GM12878 (cell line): ENCODE data around the gene CD48. TPM values are rescaled to one million over a fixed set of nuclear protein-coding genes. Genes with fewer than 3 reads are reported as not detected.

ENCODE experiments used
- ATAC-seq: fragments of 200-7000 bp; cut with Tn5 transposase; 3 replicates; pipeline ENCODE4 v1.9.1; 2020; ENCODE audit warnings: mild to moderate bottlenecking, moderate library complexity
- BruUV-seq: library from RNA; stranded (reverse); fragments of 400-500 nt; replicated peaks from 2 replicates; lab custom pipeline; 2021; lab: Mats Ljungman, UMichigan
- CTCF ChIA-PET: fragments of 300-600 bp; sonication (Branson Sonifier 250); formaldehyde crosslinking; extraction: SDS; loops from one replicate; lab custom pipeline; 2021; ENCODE audit warnings: inconsistent platforms; lab: Yijun Ruan, JAX
- POLR2A ChIA-PET: fragments of 350-600 bp; formaldehyde crosslinking; extraction: SDS; loops from one replicate; lab custom pipeline; 2021; ENCODE audit warnings: inconsistent platforms; lab: Charles Lee
- RAD21 ChIA-PET: fragments of 300-600 bp; sonication (Branson Sonifier 250); formaldehyde crosslinking; loops from one replicate; lab custom pipeline; 2023; ENCODE audit warnings: antibody characterized with exemption; ENCODE audit not compliant: unreplicated experiment; lab: Charles Lee
- SMC1A ChIA-PET: fragments of 300-600 bp; sonication (Branson Sonifier 250); formaldehyde crosslinking; loops from one replicate; lab custom pipeline; 2023; ENCODE audit not compliant: unreplicated experiment, uncharacterized antibody; lab: Charles Lee
- DNase-seq: peaks from one replicate; pipeline ENCODE4 v3.0.0-alpha.2; 2011; ENCODE audit warnings: low read depth, low spot score
- FAIRE-seq: peaks from 3 replicates; lab custom pipeline; 2011; peaks lifted over from hg19 to GRCh38; lab: Jason Lieb, UNC
- H2AFZ ChIP-seq: 2 replicates; pipeline ENCODE4 v1.6.0; 2011; ENCODE audit warnings: low read depth, low read length, control low read depth; ENCODE audit not compliant: control insufficient read depth
- H3K27ac ChIP-seq: 2 replicates; pipeline ENCODE4 v1.5.1; 2011; ENCODE audit warnings: control low read depth; ENCODE audit not compliant: control insufficient read depth, insufficient read depth
- H3K27me3 ChIP-seq, 2 experiments: replicated peaks in 1 of 2; 2 replicates each; pipeline versions ENCODE4 v1.6.0 to v1.6.1; 2011; ENCODE audit warnings: low read length in 1 of 2; ENCODE audit not compliant: control insufficient read depth in 2 of 2, insufficient read depth in 2 of 2
- H3K36me3 ChIP-seq, 2 experiments: 2 replicates each; pipeline ENCODE4 v1.5.1; 2011; ENCODE audit warnings: low read length in 1 of 2; ENCODE audit not compliant: control insufficient read depth in 2 of 2, insufficient read depth in 2 of 2
- H3K4me1 ChIP-seq: 2 replicates; pipeline ENCODE4 v1.6.1; 2011; ENCODE audit warnings: mild to moderate bottlenecking, low read length, moderate library complexity, mixed read lengths; ENCODE audit not compliant: control insufficient read depth, insufficient read depth
- H3K4me2 ChIP-seq: 2 replicates; pipeline ENCODE4 v1.6.0; 2011; ENCODE audit warnings: control low read depth; ENCODE audit not compliant: control insufficient read depth, insufficient read depth
- H3K4me3 ChIP-seq: fragments of 200-600 bp; sonication (generic); 2 replicates; pipeline ENCODE4 v1.5.1; 2016
- H3K79me2 ChIP-seq: 2 replicates; pipeline ENCODE4 v1.6.0; 2011; ENCODE audit warnings: low read length; ENCODE audit not compliant: control insufficient read depth, insufficient read depth
- H3K9ac ChIP-seq: 2 replicates; pipeline ENCODE4 v1.8.0; 2011; ENCODE audit warnings: low read length, control low read depth, mixed read lengths; ENCODE audit not compliant: control insufficient read depth, insufficient read depth
- H3K9me3 ChIP-seq: replicated peaks from 3 replicates; pipeline ENCODE4 v1.5.1; 2011; ENCODE audit warnings: mild to moderate bottlenecking, low read length; ENCODE audit not compliant: control insufficient read depth, insufficient read depth
- H4K20me1 ChIP-seq: 2 replicates; pipeline ENCODE4 v1.6.0; 2011; ENCODE audit not compliant: control insufficient read depth, insufficient read depth
- CBX5 ChIP-seq: sonication (generic); IDR thresholded peaks from 2 replicates; pipeline ENCODE4 v1.6.1; 2016; ENCODE audit warnings: low read depth, moderate library complexity, mild to moderate bottlenecking, inconsistent platforms
- CHD2 ChIP-seq: IDR thresholded peaks from 2 replicates; pipeline ENCODE4 v1.6.1; 2011; ENCODE audit warnings: low read depth, low read length, improper control_type of control experiment, borderline replicate concordance
- CREB1 ChIP-seq: IDR thresholded peaks from 2 replicates; pipeline ENCODE4 v1.6.1; 2012; ENCODE audit warnings: low read depth, mild to moderate bottlenecking, inconsistent platforms
- IRF3 ChIP-seq: fragments of 450-650 bp; IDR thresholded peaks from 2 replicates; pipeline ENCODE4 v1.6.1; 2014; ENCODE audit warnings: mild to moderate bottlenecking
- IRF4 ChIP-seq: IDR thresholded peaks from 2 replicates; pipeline ENCODE4 v1.6.1; 2011; ENCODE audit warnings: low read depth, low read length
- KDM1A ChIP-seq: fragments of 200-600 bp; sonication (generic); IDR thresholded peaks from 2 replicates; pipeline ENCODE4 v1.6.1; 2016; ENCODE audit warnings: borderline replicate concordance
- MEF2A ChIP-seq: IDR thresholded peaks from 2 replicates; pipeline ENCODE4 v1.6.1; 2011; ENCODE audit warnings: low read depth, mild to moderate bottlenecking, low read length, moderate library complexity; ENCODE audit not compliant: insufficient read depth
- RFX5 ChIP-seq: IDR thresholded peaks from 2 replicates; pipeline ENCODE4 v1.6.1; 2011; ENCODE audit warnings: low read depth, low read length, improper control_type of control experiment
- SMAD5 ChIP-seq: IDR thresholded peaks from 2 replicates; pipeline ENCODE4 v1.6.1; 2016; ENCODE audit warnings: antibody characterized with exemption, low read depth
- SREBF2 ChIP-seq: IDR thresholded peaks from 2 replicates; pipeline ENCODE4 v1.6.1; 2012; ENCODE audit warnings: mild to moderate bottlenecking, low read length
- SRF ChIP-seq, 2 experiments: IDR thresholded peaks; 2 replicates each; pipeline ENCODE4 v1.6.1; 2011; ENCODE audit warnings: low read depth in 2 of 2, low read length in 2 of 2, mild to moderate bottlenecking in 1 of 2, moderate library complexity in 1 of 2
- SUPT20H ChIP-seq: IDR thresholded peaks from 2 replicates; pipeline ENCODE4 v1.6.1; 2011; ENCODE audit warnings: low read depth, mild to moderate bottlenecking, low read length, moderate library complexity, borderline replicate concordance; ENCODE audit not compliant: control insufficient read depth
- TCF3 ChIP-seq: IDR thresholded peaks from 2 replicates; pipeline ENCODE4 v1.6.1; 2012; ENCODE audit warnings: low read depth, mild to moderate bottlenecking, low read length, borderline replicate concordance; ENCODE audit not compliant: insufficient read depth
- WRNIP1 ChIP-seq: IDR thresholded peaks from 2 replicates; pipeline ENCODE4 v1.6.1; 2011; ENCODE audit warnings: low read depth, low read length, improper control_type of control experiment, borderline replicate concordance
- ZBTB4 ChIP-seq: fragments of 450-650 bp; formaldehyde crosslinking; IDR thresholded peaks from 2 replicates; pipeline ENCODE4 v1.4.0; 2022; ENCODE audit warnings: mild to moderate bottlenecking, moderate library complexity
- WGBS: methylation state at CpG from one replicate; pipeline ENCODE4 v1.1.6; 2016; ENCODE audit warnings: low lambda C conversion rate; ENCODE audit not compliant: insufficient replicate concordance, insufficient coverage; ENCODE audit errors: missing lambda C conversion rate; 5-methylcytosine and 5-hydroxymethylcytosine counted together
- in situ Hi-C: fragments of 300-500 bp; cut with MboI; formaldehyde crosslinking; loops from 9 replicates; pipeline ENCODE4 v1.14.3; 2018; ENCODE audit warnings: mixed read lengths
- intact Hi-C: fragments of 100-400 bp; cut with micrococcal nuclease; formaldehyde crosslinking; loops from one replicate; pipeline ENCODE4 v1.14.2; 2022; ENCODE audit not compliant: unreplicated experiment
- polyA plus RNA-seq, 11 experiments: library from polyadenylated mRNA; depleted of rRNA in 4 of 11; unstranded in 6 of 11; stranded (reverse) in 5 of 11; fragments of >200 nt; fragmentation: Nextera tagmentation in 4 of 11; fragmentation: Illumina TruSeq in 1 of 11; extraction: Ambion mirVana in 4 of 11; extraction: Trizol in 1 of 11; gene quantifications; 1 replicate in 1 of 11; 2 replicates in 10 of 11; pipeline versions ENCODE4 v1.2.1 to v1.2.3, GENCODE V29; 2011 to 2016; ENCODE audit warnings: inconsistent platforms in 2 of 11, missing spikeins in 2 of 11, low read depth in 1 of 11
- total RNA-seq, 4 experiments: library from RNA; depleted of rRNA in 3 of 4; stranded (reverse); fragments of >200 nt in 3 of 4; fragmentation: Illumina TruSeq in 1 of 4; extraction: Trizol in 1 of 4; gene quantifications; 2 replicates each; pipeline versions ENCODE4 v1.2.1 to v1.2.3, GENCODE V29; 2013 to 2021
- TF ChIP-seq, protein P1 (sequence below): fragments of 450-650 bp; conservative IDR thresholded peaks from 2 replicates; pipeline ENCODE4 v1.6.1; 2017; ENCODE audit warnings: mild to moderate bottlenecking, moderate library complexity
- TF ChIP-seq, protein P2 (sequence below): IDR thresholded peaks from 2 replicates; pipeline ENCODE4 v1.6.1; 2012; ENCODE audit warnings: low read depth, low read length, improper control_type of control experiment

Gene CD48
- total and polyA plus RNA-seq, 10 of the 15 experiments (the other 5 are each of a cell fraction or from before 2014, with no cell fraction given), result 302 to 1,315 (median 430) TPM

DNA sequence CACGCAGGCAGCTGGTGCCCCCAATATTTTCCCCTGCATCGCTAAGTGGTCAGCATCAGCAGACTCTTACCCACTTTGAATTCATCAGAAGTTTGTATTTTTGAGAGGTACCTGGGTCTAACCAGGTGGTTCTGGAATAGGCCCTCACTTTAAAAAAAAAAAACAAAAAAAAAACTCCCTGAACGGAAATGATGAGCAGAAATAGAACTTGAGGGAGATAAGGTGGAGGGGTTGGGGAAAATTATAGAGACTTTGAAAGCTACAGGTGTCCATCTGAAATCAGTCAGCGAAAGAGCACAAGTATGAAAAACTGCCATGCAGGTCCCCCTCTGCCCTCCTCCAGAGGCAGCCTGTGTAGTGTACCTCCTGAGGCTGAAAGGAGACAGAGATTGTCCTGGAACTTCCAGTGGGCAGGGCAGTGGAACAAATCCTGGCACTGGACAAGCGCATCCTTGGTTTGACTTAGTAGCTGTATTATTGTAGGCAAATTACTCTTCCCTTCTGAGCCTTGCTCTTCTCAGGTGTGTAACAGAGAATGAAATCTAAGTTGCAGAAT, 28.6 kb upstream of the CD48 start:
- POLR2A ChIA-PET, result interaction anchor here (0.7 to 8.3 kb wide), 15 partner anchors 10 to 122 kb away, joined by 3 to 65 read pairs (median 5); partner anchors contain the start of genes CD244, CD48 and SLAMF1
- Histone ChIP-seq H3K4me2 (peak overlapping the region; percentile 95), H2AFZ (no peak overlapping the region), H3K79me2 (peaks cover 72% of the 10 kb centered on the region), H3K9me3 (peaks cover 8% of the 10 kb centered on the region; the same call in 2 of the 3 replicates), H3K4me3 (peak overlapping the region; percentile 99), H3K27me3 (no peaks in the 10 kb centered on the region), H3K9ac (peak overlapping the region; percentile 63), H4K20me1 (no peaks in the 10 kb centered on the region), H3K4me1 (peaks cover 37% of the 10 kb centered on the region), H3K27ac (peak overlapping the region; percentile 78), H3K36me3 (peaks cover 0 to 2% of the 10 kb centered on the region in 2 experiments; a peak in 3 of 4 replicates)
- no TSS peak for BruUV-seq
- DNase-seq (no peak), FAIRE-seq (no peak), ATAC-seq (peak; percentile 3)
- SMC1A ChIA-PET, result interaction anchor here (0.6 to 15.1 kb wide), 13 partner anchors 10 to 388 kb away, joined by 3 to 447 read pairs (median 5); partner anchors contain the start of gene CD48
- in situ Hi-C loops, result no loop called here
- RAD21 ChIA-PET, result interaction anchor here (1.0 to 8.3 kb wide), 16 partner anchors 14 to 122 kb away, joined by 3 to 151 read pairs (median 8); partner anchors contain the start of genes CD244, CD48 and LY9
- 0% methylated on average over 5 of the region's 5 CpGs for WGBS
- CTCF ChIA-PET, result interaction anchor here (0.7 to 13.0 kb wide), 18 partner anchors 13 to 311 kb away, joined by 3 to 234 read pairs (median 4); partner anchors contain the start of gene ITLN2
- intact Hi-C loops, result no loop called here
- TF ChIP-seq SREBF2 (no peak), IRF3 (no peak), SUPT20H (no peak), CBX5 (no peak), SRF (IDR thresholded peaks at IDR 0.05; ENCODE audit: low read depth in 2 of 2, low read length in 2 of 2) (no peak), CHD2 (no peak), IRF4 (no peak), CREB1 (0 out of 2 replicates have a peak, but pooled peaks have one; percentile 23), TCF3 (0 out of 2 replicates have a peak, but pooled peaks have one; percentile 40), KDM1A (no peak), ZBTB4 (CRISPR knock-in tag) (no peak), RFX5 (no peak), SMAD5 (no peak), MEF2A (0 out of 2 replicates have a peak, but pooled peaks have one; percentile 39), WRNIP1 (0 out of 2 replicates have a peak, but pooled peaks have one; percentile 39)
- TF ChIP-seq, protein P1, sequence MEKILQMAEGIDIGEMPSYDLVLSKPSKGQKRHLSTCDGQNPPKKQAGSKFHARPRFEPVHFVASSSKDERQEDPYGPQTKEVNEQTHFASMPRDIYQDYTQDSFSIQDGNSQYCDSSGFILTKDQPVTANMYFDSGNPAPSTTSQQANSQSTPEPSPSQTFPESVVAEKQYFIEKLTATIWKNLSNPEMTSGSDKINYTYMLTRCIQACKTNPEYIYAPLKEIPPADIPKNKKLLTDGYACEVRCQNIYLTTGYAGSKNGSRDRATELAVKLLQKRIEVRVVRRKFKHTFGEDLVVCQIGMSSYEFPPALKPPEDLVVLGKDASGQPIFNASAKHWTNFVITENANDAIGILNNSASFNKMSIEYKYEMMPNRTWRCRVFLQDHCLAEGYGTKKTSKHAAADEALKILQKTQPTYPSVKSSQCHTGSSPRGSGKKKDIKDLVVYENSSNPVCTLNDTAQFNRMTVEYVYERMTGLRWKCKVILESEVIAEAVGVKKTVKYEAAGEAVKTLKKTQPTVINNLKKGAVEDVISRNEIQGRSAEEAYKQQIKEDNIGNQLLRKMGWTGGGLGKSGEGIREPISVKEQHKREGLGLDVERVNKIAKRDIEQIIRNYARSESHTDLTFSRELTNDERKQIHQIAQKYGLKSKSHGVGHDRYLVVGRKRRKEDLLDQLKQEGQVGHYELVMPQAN, result no peak
- TF ChIP-seq, protein P2, sequence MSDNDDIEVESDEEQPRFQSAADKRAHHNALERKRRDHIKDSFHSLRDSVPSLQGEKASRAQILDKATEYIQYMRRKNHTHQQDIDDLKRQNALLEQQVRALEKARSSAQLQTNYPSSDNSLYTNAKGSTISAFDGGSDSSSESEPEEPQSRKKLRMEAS, result no peak; the same call in 1 of the 2 replicates
